GM23338 (cell line): ENCODE results near the gene FBXW8.

ENCODE experiments used
- CREB1 ChIP-seq: fragments of 250-450 bp; sonication (Bioruptor Pico); IDR thresholded peaks from 2 replicates; pipeline ENCODE4 v1.5.0; 2020; ENCODE audit warnings: low read depth, mild to moderate bottlenecking, moderate library complexity
- CTCF ChIP-seq, 2 experiments: fragments of 200-600 bp in 1 of 2; sonication (generic) in 1 of 2; conservative IDR thresholded peaks; 2 replicates each; pipeline versions ENCODE4 v1.5.1 to v1.6.1; 2016 to 2017; ENCODE audit warnings: antibody characterized with exemption in 2 of 2, low read depth in 2 of 2, mild to moderate bottlenecking in 2 of 2, moderate library complexity in 1 of 2
- ETS1 ChIP-seq: IDR thresholded peaks from 2 replicates; pipeline ENCODE4 v1.6.1; 2016; ENCODE audit warnings: antibody characterized with exemption
- EZH2 ChIP-seq: fragments of 200-600 bp; sonication (generic); IDR thresholded peaks from one replicate; pipeline ENCODE4 v1.8.0; 2017; ENCODE audit warnings: antibody characterized with exemption, mild to moderate bottlenecking, low read depth; ENCODE audit not compliant: unreplicated experiment
- EZH2phosphoT487 ChIP-seq: fragments of 200-600 bp; sonication (generic); IDR thresholded peaks from one replicate; pipeline ENCODE4 v1.8.1; 2018; ENCODE audit warnings: antibody characterized with exemption; ENCODE audit not compliant: unreplicated experiment
- POLR2AphosphoS5 ChIP-seq: IDR thresholded peaks from 2 replicates; pipeline ENCODE4 v1.6.1; 2016; ENCODE audit warnings: antibody characterized with exemption, low read depth
- REST ChIP-seq: IDR thresholded peaks from one replicate; pipeline ENCODE4 v1.6.1; 2018; ENCODE audit warnings: antibody characterized with exemption; ENCODE audit not compliant: unreplicated experiment
- ZNF114 ChIP-seq: fragments of 250-450 bp; sonication (Bioruptor Pico); IDR thresholded peaks from 2 replicates; pipeline ENCODE4 v1.5.0; 2020; ENCODE audit warnings: mild to moderate bottlenecking, moderate library complexity
- ZNF331 ChIP-seq: fragments of 250-450 bp; sonication (Bioruptor Pico); IDR thresholded peaks from 2 replicates; pipeline ENCODE4 v1.5.0; 2020; ENCODE audit warnings: low read depth, mild to moderate bottlenecking, moderate library complexity

GRCh38 chr12:117009759-117010158 is 99.0 kb downstream of the FBXW8 start:
- TF ChIP-seq EZH2phosphoT487 = no peak
- TF ChIP-seq CTCF (conservative IDR thresholded peaks at IDR 0.05; ENCODE audit: low read depth in 2 of 2) = no peak
- no peak for TF ChIP-seq POLR2AphosphoS5
- no peak for TF ChIP-seq REST
- no peak for TF ChIP-seq EZH2
- no peak for TF ChIP-seq ZNF114 (CRISPR knock-in tag)
- no peak for TF ChIP-seq ETS1
- peak; percentile 66 for TF ChIP-seq CREB1 (CRISPR knock-in tag)
- no peak for TF ChIP-seq ZNF331 (CRISPR knock-in tag)
